PC-3 (cell line): ENCODE results near the gene ACOX1. TPM values are rescaled to one million over a fixed set of nuclear protein-coding genes. Genes with fewer than 3 reads are reported as not detected.

Source experiments
- ATAC-seq: fragments of 200-7000 bp; cut with Tn5 transposase; 2 replicates; pipeline ENCODE4 v1.9.1; 2020; ENCODE audit warnings: mild to moderate bottlenecking, moderate library complexity
- BruUV-seq: library from RNA; stranded (reverse); fragments of 400-500 nt; replicated peaks from 2 replicates; lab custom pipeline; 2021; lab: Mats Ljungman, UMichigan
- CTCF ChIA-PET: fragments of 300-600 bp; sonication (Branson Sonifier 250); formaldehyde crosslinking; loops from one replicate; lab custom pipeline; 2022; ENCODE audit warnings: antibody characterized with exemption; lab: Charles Lee
- POLR2A ChIA-PET: fragments of 300-600 bp; sonication (Branson Sonifier 250); formaldehyde crosslinking; loops from one replicate; lab custom pipeline; 2022; ENCODE audit warnings: antibody characterized with exemption; ENCODE audit not compliant: unreplicated experiment; lab: Charles Lee
- DNase-seq: peaks from one replicate; pipeline ENCODE4 v3.0.0-alpha.2; 2015
- H2AFZ ChIP-seq: fragments of 300-600 bp; sonication (generic); 2 replicates; pipeline ENCODE4 v1.6.0; 2016; ENCODE audit warnings: antibody characterized with exemption, low read length
- H3F3A ChIP-seq: fragments of 300-600 bp; sonication (generic); one replicate; pipeline ENCODE4 v1.6.0; 2017; ENCODE audit warnings: antibody characterized with exemption, low read length, control low read depth, mild to moderate bottlenecking; ENCODE audit not compliant: unreplicated experiment
- H3K27ac ChIP-seq: fragments of 300-600 bp; sonication (generic); 2 replicates; pipeline ENCODE4 v1.5.1; 2016; ENCODE audit warnings: mild to moderate bottlenecking, low read length
- H3K27me3 ChIP-seq: fragments of 300-600 bp; sonication (generic); 2 replicates; pipeline ENCODE4 v1.6.1; 2016; ENCODE audit warnings: low read length, mixed read lengths
- H3K36me3 ChIP-seq: fragments of 300-600 bp; sonication (generic); 2 replicates; pipeline ENCODE4 v1.6.1; 2016; ENCODE audit warnings: low read depth, mixed run types, low read length, mixed read lengths
- H3K4me1 ChIP-seq: fragments of 300-600 bp; sonication (generic); 2 replicates; pipeline ENCODE4 v1.5.1; 2016; ENCODE audit warnings: low read length; ENCODE audit not compliant: insufficient read depth
- H3K4me2 ChIP-seq: fragments of 300-600 bp; sonication (generic); 2 replicates; pipeline ENCODE4 v1.6.0; 2016; ENCODE audit warnings: low read length
- H3K4me3 ChIP-seq: fragments of 300-600 bp; sonication (generic); 2 replicates; pipeline ENCODE4 v1.5.1; 2016; ENCODE audit warnings: mild to moderate bottlenecking, low read length, mixed read lengths
- H3K79me2 ChIP-seq: fragments of 300-600 bp; sonication (generic); 2 replicates; pipeline ENCODE4 v1.6.1; 2017; ENCODE audit warnings: low read length, mixed read lengths
- H3K9ac ChIP-seq: fragments of 300-600 bp; sonication (generic); 2 replicates; pipeline ENCODE4 v1.6.0; 2016; ENCODE audit warnings: mild to moderate bottlenecking, low read length
- H3K9me2 ChIP-seq: fragments of 300-600 bp; sonication (generic); replicated peaks from 2 replicates; pipeline ENCODE4 v1.6.1; 2016; ENCODE audit warnings: mixed run types, low read length, mixed read lengths
- H3K9me3 ChIP-seq: fragments of 300-600 bp; sonication (generic); 2 replicates; pipeline ENCODE4 v1.6.1; 2016; ENCODE audit warnings: low read length, mixed read lengths
- H4K20me1 ChIP-seq: fragments of 300-600 bp; sonication (generic); 2 replicates; pipeline ENCODE4 v1.6.1; 2016; ENCODE audit warnings: low read length, mixed read lengths
- EZH2 ChIP-seq: fragments of 300-600 bp; sonication (generic); IDR thresholded peaks from one replicate; pipeline ENCODE4 v1.6.1; 2017; ENCODE audit warnings: antibody characterized with exemption, mild to moderate bottlenecking, low read length; ENCODE audit not compliant: unreplicated experiment
- EZH2phosphoT487 ChIP-seq: fragments of 300-600 bp; sonication (generic); IDR thresholded peaks from 2 replicates; pipeline ENCODE4 v1.6.1; 2018; ENCODE audit warnings: mild to moderate bottlenecking, antibody characterized with exemption, low read length, borderline replicate concordance
- intact Hi-C: fragments of 100-400 bp; cut with micrococcal nuclease; formaldehyde crosslinking; loops from 2 replicates; pipeline ENCODE4 v1.9.0; 2023
- total RNA-seq: library from RNA; depleted of rRNA; stranded (reverse); fragments of >200 nt; gene quantifications from 2 replicates; pipeline ENCODE4 v1.2.3, GENCODE V29; 2014
- TF ChIP-seq, protein P1 (sequence below): fragments of 300-600 bp; sonication (generic); conservative IDR thresholded peaks from 2 replicates; pipeline ENCODE4 v1.5.1; 2017; ENCODE audit warnings: antibody characterized with exemption, low read depth, mild to moderate bottlenecking, low read length

The ACOX1 gene
- total RNA-seq, 1 experiment from 2014 or later, result 63.2 TPM

DNA sequence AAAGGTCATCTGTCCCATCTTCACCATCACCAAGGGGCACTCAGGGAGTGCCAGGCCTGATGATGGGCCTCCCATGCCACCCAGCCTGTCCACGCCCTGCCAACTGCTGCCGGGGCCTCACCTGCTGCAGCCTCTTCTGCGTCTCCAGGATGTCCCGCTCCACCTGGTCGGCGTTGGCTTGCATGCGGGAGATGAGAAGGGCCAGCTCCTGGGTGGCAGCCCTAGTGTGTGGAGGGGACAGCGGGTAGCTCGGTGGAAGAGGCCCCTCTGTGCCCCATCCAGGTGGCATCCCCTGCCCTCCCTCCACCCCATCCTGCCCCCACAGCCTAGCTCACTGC, 44.9 kb upstream of the ACOX1 start:
- H3K9ac ChIP-seq, result no peak overlapping the region
- TF ChIP-seq EZH2phosphoT487 (no peak), EZH2 (no peak)
- TF ChIP-seq, protein P1, sequence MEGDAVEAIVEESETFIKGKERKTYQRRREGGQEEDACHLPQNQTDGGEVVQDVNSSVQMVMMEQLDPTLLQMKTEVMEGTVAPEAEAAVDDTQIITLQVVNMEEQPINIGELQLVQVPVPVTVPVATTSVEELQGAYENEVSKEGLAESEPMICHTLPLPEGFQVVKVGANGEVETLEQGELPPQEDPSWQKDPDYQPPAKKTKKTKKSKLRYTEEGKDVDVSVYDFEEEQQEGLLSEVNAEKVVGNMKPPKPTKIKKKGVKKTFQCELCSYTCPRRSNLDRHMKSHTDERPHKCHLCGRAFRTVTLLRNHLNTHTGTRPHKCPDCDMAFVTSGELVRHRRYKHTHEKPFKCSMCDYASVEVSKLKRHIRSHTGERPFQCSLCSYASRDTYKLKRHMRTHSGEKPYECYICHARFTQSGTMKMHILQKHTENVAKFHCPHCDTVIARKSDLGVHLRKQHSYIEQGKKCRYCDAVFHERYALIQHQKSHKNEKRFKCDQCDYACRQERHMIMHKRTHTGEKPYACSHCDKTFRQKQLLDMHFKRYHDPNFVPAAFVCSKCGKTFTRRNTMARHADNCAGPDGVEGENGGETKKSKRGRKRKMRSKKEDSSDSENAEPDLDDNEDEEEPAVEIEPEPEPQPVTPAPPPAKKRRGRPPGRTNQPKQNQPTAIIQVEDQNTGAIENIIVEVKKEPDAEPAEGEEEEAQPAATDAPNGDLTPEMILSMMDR, result no peak
- intact Hi-C loops, result no loop called here

DNA sequence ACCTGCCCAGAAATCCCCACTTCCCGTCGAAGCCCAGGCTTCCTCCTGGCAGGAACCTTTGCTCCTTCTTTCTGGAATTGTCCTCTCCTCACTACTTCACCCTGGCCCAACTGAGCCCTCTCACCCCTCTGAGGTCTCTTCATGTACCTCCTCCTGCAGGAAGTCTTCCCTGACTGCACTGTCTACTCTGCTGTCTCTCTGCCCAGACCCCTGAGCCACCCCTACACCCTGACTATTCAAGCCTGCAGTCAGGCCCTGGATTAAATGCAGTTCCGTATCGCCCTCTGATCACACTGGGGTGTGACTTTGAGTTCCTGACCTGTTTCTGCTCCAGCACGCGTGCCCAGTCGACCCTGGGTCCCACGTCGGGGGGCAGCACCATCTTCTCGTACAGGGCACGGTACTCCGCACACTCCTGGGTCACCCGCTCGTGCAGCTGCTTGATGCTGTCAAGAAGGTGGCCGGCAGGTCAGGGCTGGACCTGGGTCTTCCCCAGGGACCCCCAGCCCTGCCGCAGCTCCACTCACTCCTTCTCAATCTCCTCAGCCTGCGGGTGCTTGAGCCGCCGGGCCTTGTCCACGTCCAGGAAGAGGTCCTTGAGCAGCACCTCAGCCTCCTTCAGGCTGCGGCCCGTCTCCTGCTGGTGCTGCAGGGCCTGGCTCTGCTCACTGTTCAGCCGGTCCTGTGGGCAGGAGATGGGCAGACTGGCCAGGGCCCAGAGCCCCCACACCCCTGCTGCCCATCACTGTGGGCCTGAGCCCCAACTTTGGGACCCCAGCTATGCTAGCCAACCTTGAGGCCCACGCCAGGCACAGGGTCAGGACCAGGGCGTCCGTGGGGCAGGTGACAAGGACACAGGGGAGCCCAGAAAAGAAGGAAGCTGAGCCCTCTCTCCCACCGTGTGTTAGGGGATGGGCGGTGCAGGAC, 44.3 kb upstream of the ACOX1 start:
- H3K27ac ChIP-seq, result no peak overlapping the region
- DNase-seq (no peak), ATAC-seq (no peak)
- H3K36me3 ChIP-seq, result peaks cover 9% of the 10 kb centered on the region; the same call in 1 of the 2 replicates
- TF ChIP-seq, protein P1, result no peak
- TF ChIP-seq EZH2, result no peak
- TF ChIP-seq EZH2phosphoT487, result no peak
- intact Hi-C loops, result no loop called here
- peaks cover 32% of the 10 kb centered on the region for H3K79me2 ChIP-seq
- H3K9me3 ChIP-seq, result no peaks in the 10 kb centered on the region
- H3K4me2 ChIP-seq, result no peak overlapping the region
- ChIA-PET CTCF (no interaction called here), POLR2A (no interaction called here)
- no peak overlapping the region for H3K4me3 ChIP-seq
- no peaks in the 10 kb centered on the region for H3F3A ChIP-seq
- no peaks in the 10 kb centered on the region for H3K27me3 ChIP-seq
- no TSS peak for BruUV-seq
- no peaks in the 10 kb centered on the region for H3K9me2 ChIP-seq
- no peak overlapping the region for H3K9ac ChIP-seq
- H2AFZ ChIP-seq, result no peak overlapping the region
- peaks cover 21% of the 10 kb centered on the region for H3K4me1 ChIP-seq
- H4K20me1 ChIP-seq, result 0 out of 2 replicates have a peak, but pooled peaks cover 3% of the 10 kb centered on the region

More for the DNA sequence above, 44.9 kb upstream of the ACOX1 start:
- H4K20me1 ChIP-seq, result 0 out of 2 replicates have a peak, but pooled peaks cover 3% of the 10 kb centered on the region
- H3F3A ChIP-seq, result no peaks in the 10 kb centered on the region
- no peak overlapping the region for H3K4me3 ChIP-seq
- DNase-seq (no peak), ATAC-seq (no peak)
- peaks cover 21% of the 10 kb centered on the region for H3K4me1 ChIP-seq
- H3K9me3 ChIP-seq, result no peaks in the 10 kb centered on the region
- no peak overlapping the region for H3K27ac ChIP-seq
- CTCF ChIA-PET, result no interaction called here
- no peak overlapping the region for H2AFZ ChIP-seq
- no TSS peak for BruUV-seq
- peaks cover 7% of the 10 kb centered on the region; the same call in 1 of the 2 replicates for H3K36me3 ChIP-seq
- no peak overlapping the region for H3K4me2 ChIP-seq
- POLR2A ChIA-PET, result no interaction called here
- H3K79me2 ChIP-seq, result peaks cover 32% of the 10 kb centered on the region
- H3K9me2 ChIP-seq, result no peaks in the 10 kb centered on the region
- no peaks in the 10 kb centered on the region for H3K27me3 ChIP-seq

DNA sequence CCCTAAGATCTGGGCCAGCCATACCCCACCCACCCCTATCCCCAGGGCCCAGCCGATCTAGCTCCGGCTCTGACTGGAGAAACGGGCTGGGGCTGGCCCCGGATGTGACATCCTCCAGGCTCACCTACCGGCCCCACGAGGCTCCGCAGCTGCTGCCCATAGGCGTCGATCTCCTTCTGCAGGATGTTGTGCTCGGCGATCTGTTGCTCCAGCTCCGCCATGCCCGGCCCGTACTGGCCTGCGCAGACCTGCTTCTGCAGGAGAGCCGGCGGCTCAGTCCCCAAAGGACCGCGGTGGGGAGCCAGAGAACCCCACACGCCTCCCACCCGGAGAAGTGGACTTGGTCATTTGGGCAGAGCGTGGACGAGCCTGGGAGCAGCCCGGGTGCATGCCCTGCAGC, 43.3 kb upstream of the ACOX1 start:
- ChIA-PET POLR2A (no interaction called here), CTCF (no interaction called here)
- Histone ChIP-seq H4K20me1 (0 out of 2 replicates have a peak, but pooled peaks cover 3% of the 10 kb centered on the region), H3K4me1 (peaks cover 15% of the 10 kb centered on the region), H3K27me3 (no peaks in the 10 kb centered on the region), H3K9me3 (no peaks in the 10 kb centered on the region), H3K27ac (no peak overlapping the region), H2AFZ (no peak overlapping the region), H3K4me2 (no peak overlapping the region), H3K9me2 (no peaks in the 10 kb centered on the region), H3K36me3 (peaks cover 14% of the 10 kb centered on the region), H3F3A (no peaks in the 10 kb centered on the region), H3K4me3 (no peak overlapping the region), H3K9ac (no peak overlapping the region), H3K79me2 (peaks cover 32% of the 10 kb centered on the region)
- intact Hi-C loops, result no loop called here
- BruUV-seq, result no TSS peak
- no peak for ATAC-seq
- TF ChIP-seq, protein P1, result no peak
- TF ChIP-seq EZH2phosphoT487 (no peak), EZH2 (no peak)
- DNase-seq, result no peak
